Lower leg skin (tissue), 4 donors: ENCODE data around the gene PDRG1. TPM values are rescaled to one million over a fixed set of nuclear protein-coding genes. Genes with fewer than 3 reads are reported as not detected.

Experiments used
- DNase-seq, 2 donors: peaks; one replicate each; pipeline ENCODE4 v3.0.0-alpha.2; 2019; ENCODE audit warnings: low spot score in 2 of 2
- H3K4me3 ChIP-seq: fragments of 200-600 bp; sonication (generic); 2 replicates; pipeline ENCODE4 v1.5.1; 2017; ENCODE audit warnings: mild to moderate bottlenecking, low read depth; ENCODE audit not compliant: poor library complexity, severe bottlenecking
- CTCF ChIP-seq, 3 donors: fragments of 450-650 bp; IDR thresholded peaks; one replicate each; pipeline ENCODE4 v1.5.1; 2016; ENCODE audit warnings: antibody characterized with exemption in 3 of 3, mild to moderate bottlenecking in 3 of 3, moderate library complexity in 2 of 3
- POLR2A ChIP-seq, 2 donors: fragments of 450-650 bp; IDR thresholded peaks; one replicate each; pipeline ENCODE4 v1.6.1; 2016 to 2017; ENCODE audit warnings: antibody characterized with exemption in 2 of 2, mild to moderate bottlenecking in 1 of 2, moderate library complexity in 1 of 2
- WGBS, 2 donors: methylation state at CpG; one replicate each; pipeline ENCODE4 v1.1.5; 2018; 5-methylcytosine and 5-hydroxymethylcytosine counted together
- intact Hi-C: fragments of 100-400 bp; cut with DNase I; formaldehyde crosslinking; loops from one replicate; pipeline ENCODE4 v1.15.0; 2023; ENCODE audit warnings: low total_unique reads
- total RNA-seq, 4 donors: library from RNA; depleted of rRNA; stranded (reverse); fragments of >200 nt; gene quantifications; one replicate each; pipeline ENCODE4 v1.1.0, GENCODE V29; 2016

PDRG1 gene
- total RNA-seq, 4 donors from 2014 or later: 10.9 to 18.0 (median 13.0) TPM

- no peak overlapping the region for H3K4me3 ChIP-seq
- DNase-seq: no peak
- no peak for TF ChIP-seq CTCF (IDR thresholded peaks at IDR 0.05)
- TF ChIP-seq POLR2A (IDR thresholded peaks at IDR 0.05): no peak
- intact Hi-C loops: loop anchor here (2.0 kb wide), 1 partner anchor 99 kb away; no protein-coding TSS in a partner anchor
- WGBS, 2 donors: 76 to 77% methylated on average over 6 of the region's 6 CpGs
Measured at GRCh38 chr20:31953556-31954148, 1.8 kb upstream of the PDRG1 start.

GRCh38 chr20:31951203-31951529 is 680 bp downstream of the PDRG1 start:
- DNase-seq: no peak
- intact Hi-C loops: no loop called here
- peak overlapping the region; percentile 51 for H3K4me3 ChIP-seq
- TF ChIP-seq POLR2A (IDR thresholded peaks at IDR 0.05) (no peak), CTCF (IDR thresholded peaks at IDR 0.05) (no peak)
- 7 to 10% methylated on average over 6 of the region's 6 CpGs for WGBS, 2 donors

GRCh38 chr20:31949877-31950646 is 1.8 kb downstream of the PDRG1 start:
- 81 to 82% methylated on average over 9 of the region's 9 CpGs for WGBS, 2 donors
- TF ChIP-seq CTCF (IDR thresholded peaks at IDR 0.05): no peak
- TF ChIP-seq POLR2A (IDR thresholded peaks at IDR 0.05): no peak
- H3K4me3 ChIP-seq: no peak overlapping the region
- no peak for DNase-seq
- intact Hi-C loops: no loop called here

- H3K4me3 ChIP-seq: no peak overlapping the region
- intact Hi-C loops: no loop called here
- TF ChIP-seq CTCF (IDR thresholded peaks at IDR 0.05) (no peak), POLR2A (IDR thresholded peaks at IDR 0.05) (no peak)
- DNase-seq: no peak
- WGBS, 2 donors: 93 to 96% methylated on average over 2 of the region's 2 CpGs
Measured at GRCh38 chr20:31948008-31948407, 3.8 kb downstream of the PDRG1 start.

- no peak for DNase-seq
- intact Hi-C loops: no loop called here
- H3K4me3 ChIP-seq: no peak overlapping the region
- WGBS, 2 donors: 61 to 66% methylated on average over 3 to 6 of the region's 6 CpGs
- TF ChIP-seq POLR2A (IDR thresholded peaks at IDR 0.05) (no peak), CTCF (IDR thresholded peaks at IDR 0.05) (no peak)
Measured at GRCh38 chr20:31945785-31946184, 6.1 kb downstream of the PDRG1 start.
